ENCODE results near the gene CSHL1.
"Not testable (repeated sequence)": the region's sequence is repeated elsewhere in the genome, so short reads cannot be mapped to it uniquely, and the experiment has no call there.

CSHL1 gene

GRCh38 chr17:63881935-63882601 lies 29.0 kb downstream of the CSHL1 start, which contains the start of gene GH2:
Gene GH2 (minus strand): TSS chr17:63881944. CDS start chr17:63881801, 143 bp downstream.
- DNase-seq: peak; percentile 56 to 61

- not testable (repeated sequence) for DNase-seq
Measured at GRCh38 chr17:63881337-63881736, 29.7 kb downstream of the CSHL1 start.

GRCh38 chr17:63880706-63881105 lies 30.4 kb downstream of the CSHL1 start:
- no peak for DNase-seq

GRCh38 chr17:63878413-63878812 lies 32.6 kb downstream of the CSHL1 start:
- DNase-seq: not testable (repeated sequence)

- DNase-seq: not testable (repeated sequence)
Measured at GRCh38 chr17:63874693-63875092, 36.4 kb downstream of the CSHL1 start.

GRCh38 chr17:63874061-63874626 lies 36.9 kb downstream of the CSHL1 start:
- not testable (repeated sequence) for DNase-seq

GRCh38 chr17:63873577-63873976 lies 37.5 kb downstream of the CSHL1 start, which contains the start of gene CSH2:
Gene CSH2 (minus strand): TSS chr17:63873677. CDS start chr17:63873614, 63 bp downstream.
- DNase-seq: not testable (repeated sequence)

- DNase-seq: not testable (repeated sequence)
Measured at GRCh38 chr17:63871646-63872365, 39.3 kb downstream of the CSHL1 start.

- not testable (repeated sequence) for DNase-seq
Measured at GRCh38 chr17:63870292-63870665, 40.8 kb downstream of the CSHL1 start.

GRCh38 chr17:63869491-63870291 lies 41.4 kb downstream of the CSHL1 start:
- not testable (repeated sequence) for DNase-seq

- not testable (repeated sequence) for DNase-seq
Measured at GRCh38 chr17:63866625-63867024, 44.4 kb downstream of the CSHL1 start.

Data from activated CD4-positive, alpha-beta T cell treated with anti-CD3 and anti-CD28 coated beads, Interleukin-2, amount 50 U/mL, for 4 hours (primary cell).